Stimulated activated naive CD4-positive, alpha-beta T cell (primary cell): ENCODE data around the gene PPP2R5B.

Experiments used
- DNase-seq, 6 experiments: peaks; one replicate each; lab custom pipeline; 2025; lab: John Stamatoyannopoulos, UW

The PPP2R5B gene

GRCh38 chr11:64888729-64889511 is 35.6 kb upstream of the PPP2R5B start:
- no peak for DNase-seq

GRCh38 chr11:64890522-64890939 is 34.0 kb upstream of the PPP2R5B start:
- no peak for DNase-seq

- no peak for DNase-seq
Measured at GRCh38 chr11:64891215-64891848, 33.2 kb upstream of the PPP2R5B start.

GRCh38 chr11:64891880-64892279 is 32.6 kb upstream of the PPP2R5B start:
- no peak for DNase-seq

- DNase-seq = no peak
Measured at GRCh38 chr11:64892411-64892831, 32.1 kb upstream of the PPP2R5B start.

GRCh38 chr11:64892838-64893193 is 31.7 kb upstream of the PPP2R5B start:
- no peak for DNase-seq

GRCh38 chr11:64893194-64894069 is 31.1 kb upstream of the PPP2R5B start:
- DNase-seq = no peak

GRCh38 chr11:64894070-64894811 is 30.2 kb upstream of the PPP2R5B start:
- DNase-seq = peak; percentile 69 to 89 (median 86)

- DNase-seq = no peak
Measured at GRCh38 chr11:64894812-64895452, 29.6 kb upstream of the PPP2R5B start.

GRCh38 chr11:64896448-64897022 is 28.0 kb upstream of the PPP2R5B start:
- no peak for DNase-seq

GRCh38 chr11:64897381-64898075 is 27.0 kb upstream of the PPP2R5B start:
- no peak for DNase-seq

GRCh38 chr11:64898076-64898445 is 26.4 kb upstream of the PPP2R5B start:
- DNase-seq = no peak

- no peak for DNase-seq
Measured at GRCh38 chr11:64898541-64898940, 25.9 kb upstream of the PPP2R5B start.

- DNase-seq = peak; percentile 18 to 50 (median 25)
Measured at GRCh38 chr11:64900263-64900678, 24.2 kb upstream of the PPP2R5B start.

GRCh38 chr11:64900774-64901173 is 23.7 kb upstream of the PPP2R5B start:
- no peak for DNase-seq

GRCh38 chr11:64902102-64902900 is 22.2 kb upstream of the PPP2R5B start:
- no peak for DNase-seq

GRCh38 chr11:64903291-64903833 is 21.1 kb upstream of the PPP2R5B start:
- DNase-seq = no peak

GRCh38 chr11:64905516-64906313 is 18.8 kb upstream of the PPP2R5B start:
- no peak for DNase-seq

- DNase-seq = no peak
Measured at GRCh38 chr11:64906314-64906635, 18.2 kb upstream of the PPP2R5B start.
